ENCODE measurements around the gene COX7A1.

COX7A1 gene

GRCh38 chr19:36101550-36102327 is 50.5 kb downstream of the COX7A1 start:
- TF ChIP-seq, protein P1, sequence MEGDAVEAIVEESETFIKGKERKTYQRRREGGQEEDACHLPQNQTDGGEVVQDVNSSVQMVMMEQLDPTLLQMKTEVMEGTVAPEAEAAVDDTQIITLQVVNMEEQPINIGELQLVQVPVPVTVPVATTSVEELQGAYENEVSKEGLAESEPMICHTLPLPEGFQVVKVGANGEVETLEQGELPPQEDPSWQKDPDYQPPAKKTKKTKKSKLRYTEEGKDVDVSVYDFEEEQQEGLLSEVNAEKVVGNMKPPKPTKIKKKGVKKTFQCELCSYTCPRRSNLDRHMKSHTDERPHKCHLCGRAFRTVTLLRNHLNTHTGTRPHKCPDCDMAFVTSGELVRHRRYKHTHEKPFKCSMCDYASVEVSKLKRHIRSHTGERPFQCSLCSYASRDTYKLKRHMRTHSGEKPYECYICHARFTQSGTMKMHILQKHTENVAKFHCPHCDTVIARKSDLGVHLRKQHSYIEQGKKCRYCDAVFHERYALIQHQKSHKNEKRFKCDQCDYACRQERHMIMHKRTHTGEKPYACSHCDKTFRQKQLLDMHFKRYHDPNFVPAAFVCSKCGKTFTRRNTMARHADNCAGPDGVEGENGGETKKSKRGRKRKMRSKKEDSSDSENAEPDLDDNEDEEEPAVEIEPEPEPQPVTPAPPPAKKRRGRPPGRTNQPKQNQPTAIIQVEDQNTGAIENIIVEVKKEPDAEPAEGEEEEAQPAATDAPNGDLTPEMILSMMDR (IDR thresholded peaks at IDR 0.05; ENCODE audit: low read depth, low read length): no peak
- no peak for DNase-seq (ENCODE audit: low read depth in 2 of 2)
- H3K4me3 ChIP-seq (replicated peaks in 1 of 2; ENCODE audit: low read depth in 2 of 2, low read length in 2 of 2): no peak overlapping the region
